Measurements from ENCODE around the gene CRTAP.
"Not testable (repeated sequence)": the region's sequence is repeated elsewhere in the genome, so short reads cannot be mapped to it uniquely, and the experiment has no call there.

Gene CRTAP

DNA sequence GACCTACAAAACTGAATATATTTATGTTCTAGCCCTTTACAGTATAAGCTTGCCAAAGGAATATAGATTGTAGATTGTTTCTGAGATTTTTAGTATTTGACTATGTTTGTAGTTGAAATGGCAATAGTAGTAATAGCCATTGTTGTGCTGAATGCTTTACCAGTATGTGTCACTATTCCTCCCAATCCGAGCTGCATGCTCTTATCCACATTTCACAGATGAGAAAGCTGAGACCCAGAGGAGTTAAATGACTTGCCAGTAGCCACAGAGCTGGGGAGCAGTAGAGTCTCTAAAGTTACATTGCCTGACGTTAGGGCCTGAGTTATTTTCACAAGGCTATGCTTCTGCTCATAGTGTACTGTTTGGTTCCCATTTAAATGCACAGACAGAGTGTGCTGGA lies 13.6 kb upstream of the CRTAP start:
- no peak for DNase-seq (ENCODE audit: low read depth)

DNA sequence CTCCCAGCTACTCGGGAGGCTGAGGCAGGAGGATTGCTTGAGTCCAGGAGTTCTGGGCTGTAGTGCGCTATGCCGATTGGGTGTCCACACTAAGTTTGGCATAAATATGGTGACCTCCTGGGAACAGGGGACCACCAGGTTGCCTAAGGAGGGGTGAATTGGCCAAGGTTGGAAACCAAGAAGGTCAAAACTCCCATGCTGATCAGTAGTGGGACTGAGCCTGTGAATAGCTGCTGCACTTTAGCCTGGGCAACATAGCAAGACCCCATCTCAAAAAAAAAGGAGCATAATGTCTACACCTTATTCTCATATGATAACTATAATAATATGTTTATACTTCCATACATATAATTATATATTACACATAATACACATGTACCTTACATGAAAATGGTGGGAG lies 10.8 kb upstream of the CRTAP start:
- no peak for DNase-seq (ENCODE audit: low read depth)

DNA sequence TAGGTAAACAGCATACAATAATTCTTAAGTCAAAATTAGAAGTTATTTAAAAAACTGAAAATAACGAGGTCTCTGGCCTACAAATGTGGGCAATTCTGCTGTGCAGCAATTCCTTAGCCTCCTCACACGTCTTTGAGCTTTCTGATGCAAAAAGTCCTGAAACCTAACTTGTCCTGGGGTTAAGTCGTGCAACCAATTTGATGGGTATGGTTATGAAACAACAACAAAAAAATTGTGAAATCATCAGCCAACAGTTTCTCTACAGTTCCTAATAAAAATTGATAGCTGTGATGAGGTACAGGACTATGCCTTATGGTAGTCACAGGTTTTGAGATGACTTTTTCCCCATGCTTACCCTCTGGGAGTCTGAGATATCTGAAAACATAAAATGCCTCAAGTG lies 10.3 kb upstream of the CRTAP start:
- no peak for DNase-seq (ENCODE audit: low read depth)

DNA sequence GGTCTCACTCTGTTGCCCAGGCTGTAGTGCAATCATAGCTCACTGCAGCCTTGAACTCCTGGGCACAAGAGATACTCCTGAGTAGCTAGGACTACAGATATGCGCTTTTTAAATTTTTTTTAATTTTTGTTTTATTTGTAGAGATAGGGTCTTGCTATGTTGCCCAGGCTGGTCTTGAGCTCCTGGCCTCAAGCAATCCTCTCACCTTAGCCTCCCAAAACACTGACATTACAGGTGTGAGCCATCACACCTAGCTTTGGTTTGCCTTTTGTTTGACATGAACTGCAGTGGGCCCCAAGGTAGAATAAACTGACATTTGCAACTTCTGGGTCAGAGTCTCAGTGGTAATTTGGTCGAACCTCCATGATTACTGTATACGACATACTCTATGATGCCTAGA lies 9.0 kb upstream of the CRTAP start:
- DNase-seq (ENCODE audit: low read depth) = no peak

DNA sequence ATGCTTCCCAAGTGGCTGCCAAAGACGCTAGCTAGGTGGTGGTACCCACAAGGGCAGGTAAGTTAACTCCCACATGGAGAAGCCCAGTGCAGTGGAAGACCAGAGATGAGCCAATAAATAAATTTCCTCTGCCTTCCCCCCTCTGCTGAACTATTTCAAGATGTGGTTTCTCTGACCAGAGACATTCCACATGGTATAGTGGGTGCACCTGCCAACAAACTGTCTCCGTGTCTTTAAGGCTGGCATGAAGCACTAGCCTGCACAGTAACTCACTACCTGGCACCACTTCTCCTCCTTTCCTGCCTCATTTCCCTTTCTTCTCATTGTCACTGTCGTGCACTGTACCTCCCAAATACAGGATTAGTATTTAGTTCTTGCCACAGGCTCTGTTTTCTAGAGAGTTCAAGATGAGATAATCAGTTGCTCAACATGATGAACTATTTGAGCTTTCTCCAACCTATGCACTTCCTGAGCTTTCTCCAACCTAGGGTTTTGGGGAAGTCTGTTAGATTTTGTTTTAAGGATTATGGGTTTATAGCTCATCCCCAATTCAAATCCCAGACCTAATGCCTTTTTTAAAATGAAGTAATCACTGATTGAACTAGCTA lies 8.4 kb upstream of the CRTAP start:
- DNase-seq (ENCODE audit: low read depth) = no peak

DNA sequence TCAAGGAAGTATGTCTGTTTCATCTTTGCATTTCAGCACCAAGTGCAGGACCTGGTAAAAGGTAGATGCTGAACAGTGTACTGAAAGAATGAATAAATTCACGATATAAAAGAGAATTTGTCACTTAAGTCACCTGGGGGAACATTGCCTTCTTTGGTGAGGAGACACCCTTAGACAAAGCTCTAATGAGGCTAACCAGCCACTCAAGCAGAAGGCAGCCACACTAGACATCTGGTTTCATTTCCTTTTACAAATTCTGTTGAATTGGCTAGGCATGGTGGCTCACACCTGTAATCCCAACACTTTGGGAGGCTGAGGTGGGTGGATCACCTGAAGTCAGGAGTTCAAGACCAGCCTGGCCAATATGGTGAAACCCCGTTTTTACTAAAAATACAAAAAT lies 7.0 kb upstream of the CRTAP start:
- DNase-seq (ENCODE audit: low read depth) = not testable (repeated sequence)

DNA sequence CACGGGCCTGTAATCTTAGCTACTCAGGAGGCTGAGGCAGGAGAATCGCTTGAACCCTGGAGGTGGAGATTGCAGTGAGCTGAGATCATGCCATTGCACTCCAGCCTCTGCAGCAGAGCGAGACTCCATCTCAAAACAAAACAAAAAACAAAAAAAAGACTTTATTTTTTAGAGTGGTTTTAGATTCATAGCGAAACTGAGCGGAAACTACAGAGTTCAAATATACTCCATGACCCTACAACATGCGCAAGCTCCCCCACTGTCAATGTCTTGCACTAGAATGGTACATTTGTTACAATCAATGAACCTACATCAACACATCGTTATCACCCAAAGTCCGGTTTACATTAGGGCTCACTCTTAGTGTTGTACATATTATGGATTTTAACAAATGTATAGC lies 2.2 kb upstream of the CRTAP start:
- no peak for DNase-seq (ENCODE audit: low read depth)

DNA sequence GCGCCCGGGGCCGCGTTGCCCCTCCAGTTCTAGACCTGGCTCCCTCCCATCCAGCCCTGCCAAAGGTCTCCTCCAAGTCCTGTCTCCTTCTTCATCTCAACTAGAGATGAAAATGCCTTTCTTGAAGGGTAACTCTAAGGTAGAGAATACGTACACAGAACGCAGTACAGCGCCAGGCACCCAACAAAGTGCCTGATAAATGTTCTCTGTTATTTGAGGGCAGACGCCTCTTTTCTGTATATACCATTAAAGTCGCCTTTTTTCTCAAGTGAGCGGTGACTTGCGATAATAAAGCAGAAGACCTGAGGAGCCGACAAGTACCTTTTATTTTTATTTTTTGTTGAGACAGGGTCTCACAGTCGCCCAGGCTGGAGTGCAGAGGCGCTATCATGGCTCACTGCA lies 809 bp downstream of the CRTAP start:
- DNase-seq (ENCODE audit: low read depth) = no peak

DNA sequence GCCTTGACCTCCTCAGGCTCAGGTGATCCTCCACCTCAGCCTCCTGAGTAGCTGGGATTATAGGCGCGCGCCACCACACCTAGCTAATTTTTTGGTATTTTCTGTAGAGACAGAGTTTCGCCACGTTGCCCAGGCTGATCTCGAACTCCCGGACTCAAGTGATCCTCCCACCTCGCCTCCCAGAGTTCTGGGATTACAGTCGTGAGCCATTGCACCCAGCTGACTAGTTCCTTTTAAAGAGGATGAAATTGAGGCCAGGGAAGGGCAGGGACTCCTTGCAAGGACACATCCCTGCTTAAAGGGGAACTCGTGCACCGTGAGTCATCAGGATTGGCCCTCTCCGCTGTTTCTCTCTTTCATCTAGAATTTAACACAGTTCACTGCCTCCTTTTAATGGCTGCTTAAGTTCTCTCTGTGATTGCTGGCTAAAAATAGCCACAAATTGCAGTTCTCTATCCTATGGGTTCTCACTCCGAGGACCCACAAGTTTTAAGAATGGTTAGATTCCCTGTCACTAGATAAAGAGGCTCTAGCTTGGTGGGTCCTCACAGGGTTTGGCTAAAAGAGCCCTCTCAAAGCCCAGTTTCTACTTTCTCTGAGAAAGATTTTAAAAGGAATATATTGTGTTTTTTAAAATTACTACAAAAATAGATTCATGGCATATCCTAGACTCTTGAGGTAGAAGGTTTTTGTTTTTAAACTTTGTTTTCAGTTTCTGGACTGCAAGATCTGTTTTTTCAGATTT lies 1.4 kb downstream of the CRTAP start:
- no peak for DNase-seq (ENCODE audit: low read depth)

DNA sequence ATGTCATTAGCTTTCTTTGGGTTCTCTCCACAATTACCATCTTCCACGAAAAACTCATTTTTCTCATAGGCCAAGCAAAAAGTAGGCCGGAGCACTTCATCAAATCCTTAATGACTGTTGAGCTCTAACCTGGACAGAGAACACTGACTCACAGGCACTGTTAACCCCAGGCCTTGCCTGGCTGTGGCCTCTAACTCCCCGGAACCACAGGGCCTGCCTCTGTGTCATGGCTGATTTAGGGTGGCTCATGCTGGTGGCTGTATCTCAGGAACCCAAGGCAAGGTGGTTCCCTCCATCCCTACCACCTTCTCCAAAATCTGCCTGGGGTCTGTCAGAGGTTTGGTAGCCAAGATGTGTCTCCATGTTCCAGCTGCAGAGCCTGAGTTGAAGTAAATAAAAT lies 3.6 kb downstream of the CRTAP start:
- DNase-seq (ENCODE audit: low read depth) = no peak

DNA sequence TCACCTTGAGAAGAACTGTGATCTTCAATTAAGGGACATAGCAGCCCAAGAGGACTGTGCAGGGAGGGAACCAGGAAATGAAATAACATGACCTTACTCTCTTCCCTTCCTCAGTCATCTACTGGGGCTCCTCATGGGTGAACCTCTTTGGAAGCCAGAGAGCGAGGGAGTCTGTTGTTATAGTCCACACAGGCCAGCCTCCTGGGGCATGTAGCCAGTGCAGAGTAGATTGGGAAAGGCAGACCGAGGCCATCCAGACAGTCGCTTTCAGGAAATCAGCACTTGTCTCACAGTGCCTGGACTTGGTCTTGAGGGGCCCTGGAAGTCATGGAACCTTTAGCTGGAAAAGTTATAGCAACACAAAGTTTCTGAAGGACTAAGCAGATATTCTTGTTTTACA lies 6.1 kb downstream of the CRTAP start:
- DNase-seq (ENCODE audit: low read depth) = no peak

DNA sequence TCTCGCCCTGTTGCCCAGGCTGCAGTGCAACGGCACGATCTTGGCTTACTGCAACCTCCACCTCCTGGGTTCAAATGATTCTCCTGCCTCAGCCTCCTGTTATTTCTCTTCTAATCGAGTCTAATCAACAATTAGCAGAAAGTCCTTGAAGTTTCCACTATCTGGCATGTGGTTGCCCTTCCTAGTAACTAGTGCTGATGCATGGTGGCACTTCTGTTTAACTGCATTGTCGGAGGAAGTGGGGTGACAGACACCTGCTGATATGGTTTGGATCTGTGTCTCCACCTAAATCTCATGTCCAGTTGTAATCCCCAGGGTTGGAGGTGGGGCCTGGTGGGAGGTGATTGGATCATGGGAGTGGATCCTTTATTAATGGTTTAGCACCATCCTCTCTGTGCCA lies 9.2 kb downstream of the CRTAP start:
- no peak for DNase-seq (ENCODE audit: low read depth)

DNA sequence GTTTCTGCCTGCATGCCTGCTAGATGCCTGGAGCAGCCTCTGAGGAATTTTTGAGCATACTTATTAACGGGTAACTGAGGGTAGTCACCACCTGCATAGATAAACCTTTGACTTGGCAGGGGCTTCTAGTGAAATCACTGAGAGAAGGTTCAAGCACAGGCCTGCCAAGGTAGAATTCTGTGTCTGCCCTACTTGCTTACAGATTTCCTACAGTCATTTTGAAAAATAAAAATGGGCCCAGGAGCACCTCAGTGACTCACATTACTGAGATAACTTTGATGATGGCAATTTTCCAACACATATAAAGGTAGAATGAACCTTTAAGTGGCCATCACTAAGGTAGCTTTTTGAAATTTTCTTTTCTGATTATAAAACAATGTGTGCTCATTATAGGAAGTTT lies 10.8 kb downstream of the CRTAP start:
- no peak for DNase-seq (ENCODE audit: low read depth)

DNA sequence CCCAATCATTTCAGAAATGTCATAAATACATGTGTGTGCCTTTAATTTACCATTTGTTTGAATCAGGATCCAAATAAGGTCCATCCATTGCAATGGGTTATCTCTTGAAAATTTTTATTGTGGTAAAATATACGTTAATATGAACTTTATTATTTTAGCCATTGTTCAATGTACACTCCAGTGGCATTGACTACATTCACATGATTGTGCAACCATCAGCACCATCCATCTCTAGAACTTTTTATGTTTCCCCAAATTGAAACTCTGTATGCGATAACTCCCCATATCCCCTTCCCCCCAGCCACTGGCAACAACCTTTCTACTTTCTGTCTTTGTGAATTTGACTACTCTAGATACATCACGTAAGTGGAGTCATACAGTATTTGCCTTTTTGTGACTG lies 12.0 kb downstream of the CRTAP start:
- DNase-seq (ENCODE audit: low read depth) = no peak

DNA sequence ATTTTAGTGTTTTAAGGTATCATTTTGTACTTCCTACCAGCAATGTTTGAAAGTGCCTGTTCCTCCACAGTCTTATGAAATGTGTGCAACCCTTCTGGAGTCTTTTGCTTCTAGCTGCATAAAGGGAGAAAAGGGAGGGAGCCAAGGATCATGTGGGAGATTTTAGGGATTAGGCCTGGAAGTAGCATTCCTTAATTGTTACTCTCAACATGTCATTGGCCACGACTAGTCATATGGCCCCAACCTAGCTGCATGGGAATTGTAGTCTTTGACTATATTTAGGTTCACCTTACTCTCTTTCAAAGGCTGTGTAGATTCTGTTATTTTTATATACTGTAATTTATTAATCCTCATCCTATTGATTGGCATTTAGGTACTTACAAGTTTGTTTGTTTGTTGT lies 14.9 kb downstream of the CRTAP start:
- no peak for DNase-seq (ENCODE audit: low read depth)

DNA sequence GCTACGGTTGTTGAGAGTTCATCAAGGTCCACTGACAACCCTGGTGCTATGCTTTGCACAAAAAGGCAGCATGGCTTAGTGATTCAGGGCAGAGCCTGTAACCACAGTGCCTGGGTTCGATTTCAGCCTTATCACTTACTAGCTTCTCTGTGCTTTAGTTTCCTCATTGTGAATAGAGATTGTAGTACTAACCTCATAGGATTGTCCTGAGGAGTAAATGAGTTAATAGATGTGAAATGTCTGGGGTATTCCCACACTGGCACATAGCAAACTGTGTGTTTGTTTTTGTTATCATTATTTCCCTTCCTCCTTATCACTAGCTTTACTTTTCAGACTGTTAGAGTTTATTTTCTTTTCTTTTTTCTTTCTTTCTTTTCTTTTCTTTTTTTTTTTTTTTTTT lies 16.3 kb downstream of the CRTAP start:
- no peak for DNase-seq (ENCODE audit: low read depth)

DNA sequence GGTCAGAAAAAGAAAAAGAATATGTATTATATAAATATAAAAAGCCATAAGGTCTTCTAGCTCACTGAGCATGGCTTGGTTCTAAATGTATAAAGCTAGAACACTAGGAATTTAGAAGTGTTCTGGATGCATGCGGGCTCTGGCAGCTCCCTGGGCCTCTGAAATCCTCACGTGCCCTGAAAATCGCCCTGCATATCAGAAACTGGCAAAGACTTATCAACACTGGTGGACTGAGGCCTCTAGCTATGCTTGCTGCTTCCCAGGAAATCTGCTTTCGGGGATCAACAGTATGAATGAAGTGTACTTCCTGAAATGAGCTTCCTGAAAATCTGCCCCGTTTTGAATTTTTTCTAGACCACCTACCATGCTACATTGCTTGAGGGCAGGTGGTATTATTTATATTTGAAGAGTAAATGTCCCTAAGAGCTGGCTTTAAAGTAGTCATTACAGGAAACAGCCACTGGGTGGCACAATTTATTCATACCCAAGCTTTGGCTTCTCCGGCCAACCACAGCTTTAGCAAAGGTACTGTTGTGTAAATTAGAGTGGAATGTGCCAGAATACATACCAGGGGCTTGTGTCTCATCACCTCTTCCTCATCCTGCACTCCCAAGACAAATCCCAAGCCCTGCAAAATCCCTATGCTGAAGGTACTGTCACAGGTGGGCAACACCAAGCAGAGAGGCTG lies 17.7 kb downstream of the CRTAP start:
- no peak for DNase-seq (ENCODE audit: low read depth)

DNA sequence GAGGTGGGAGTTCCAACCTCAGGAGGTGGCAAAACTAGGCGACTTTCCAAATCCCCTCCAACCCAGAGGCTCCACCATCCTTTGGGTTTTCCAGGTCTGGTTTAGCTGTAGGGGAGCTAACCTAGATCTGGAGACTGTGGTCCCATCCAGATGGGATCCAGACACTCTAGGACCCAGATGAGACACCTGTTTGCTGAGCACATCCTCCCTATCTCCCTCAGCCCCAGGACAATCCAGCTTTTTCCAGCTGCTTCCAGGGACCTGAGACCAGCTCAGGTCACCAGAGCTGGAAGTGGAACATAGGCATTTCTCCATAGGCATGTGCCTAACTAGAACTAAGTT lies 18.2 kb downstream of the CRTAP start:
- no peak for DNase-seq (ENCODE audit: low read depth)

DNA sequence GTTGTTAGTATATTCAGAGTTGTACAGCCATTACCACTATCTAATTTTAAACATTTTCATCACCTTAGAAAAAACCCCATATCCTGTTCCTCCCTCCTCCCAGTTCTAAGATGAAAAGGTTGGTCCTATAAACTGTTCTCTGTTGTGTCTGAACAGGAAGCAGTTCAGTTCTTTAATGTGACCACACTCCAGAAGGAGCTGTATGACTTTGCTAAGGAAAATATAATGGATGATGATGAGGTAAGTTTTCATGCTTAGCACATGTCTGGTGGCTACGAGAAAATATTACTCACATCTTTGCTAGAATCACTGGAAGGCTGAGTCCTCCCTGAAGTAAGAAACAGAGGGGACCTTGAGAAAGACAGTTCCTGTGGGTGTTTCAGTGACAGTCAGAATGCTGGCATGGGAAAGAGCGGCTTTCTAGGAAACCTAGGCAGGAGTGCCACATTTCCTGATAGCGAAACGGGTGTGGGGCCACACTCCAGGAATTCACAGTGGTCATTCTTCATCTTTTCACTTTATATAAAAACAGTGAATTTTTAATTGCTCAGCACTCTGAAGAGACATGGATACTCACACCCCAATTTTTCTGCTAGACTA lies 20.3 kb downstream of the CRTAP start:
- no peak for DNase-seq (ENCODE audit: low read depth)

DNA sequence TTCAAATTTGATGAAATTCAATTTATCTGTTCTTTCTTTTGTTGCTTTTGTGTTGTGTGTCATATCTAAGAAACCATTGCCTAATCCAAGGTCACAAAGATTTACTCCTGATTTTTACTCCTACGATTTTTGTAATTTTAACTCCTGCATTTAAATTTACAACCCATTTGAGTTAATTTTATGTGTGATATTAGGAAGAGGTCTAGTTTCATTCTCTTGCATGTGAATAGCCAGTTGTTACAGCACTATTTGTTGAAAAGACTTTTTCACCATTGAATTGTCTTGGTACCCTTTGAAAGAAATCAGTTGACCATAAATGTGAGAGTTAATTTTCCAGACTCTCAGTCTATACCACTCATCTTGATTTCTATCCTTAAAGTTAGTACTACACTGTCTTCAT lies 23.9 kb downstream of the CRTAP start:
- no peak for DNase-seq (ENCODE audit: low read depth)

DNA sequence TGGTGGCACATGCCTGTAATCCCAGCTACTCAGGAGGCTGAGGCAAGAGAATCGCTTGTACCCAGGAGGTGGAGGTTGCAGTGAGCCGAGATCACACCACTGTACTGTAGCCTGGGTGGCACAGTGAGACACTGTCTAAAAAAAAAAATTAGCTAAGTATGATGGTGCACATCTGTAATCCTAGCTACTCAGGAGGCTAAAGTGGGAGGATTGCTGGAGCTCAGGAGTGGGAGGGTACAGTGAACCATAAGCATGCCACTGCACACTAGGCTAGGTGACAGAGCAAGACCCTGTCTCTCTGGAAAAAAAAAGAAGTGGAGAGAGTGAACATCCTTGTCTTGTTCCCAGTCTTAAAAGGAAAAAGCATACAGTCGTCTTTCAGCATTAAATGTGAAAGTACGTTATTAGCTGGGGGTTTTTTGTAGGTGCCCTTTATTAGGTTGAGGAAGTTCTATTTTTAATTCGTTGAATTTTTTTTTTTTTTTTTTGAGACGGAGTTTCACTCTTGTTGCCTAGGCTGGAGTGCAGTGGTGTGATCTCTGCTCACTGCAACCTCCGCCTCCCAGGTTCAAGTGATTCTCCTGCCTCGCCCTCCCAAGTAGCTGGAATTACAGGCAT lies 25.3 kb downstream of the CRTAP start:
- DNase-seq (ENCODE audit: low read depth) = not testable (repeated sequence)

DNA sequence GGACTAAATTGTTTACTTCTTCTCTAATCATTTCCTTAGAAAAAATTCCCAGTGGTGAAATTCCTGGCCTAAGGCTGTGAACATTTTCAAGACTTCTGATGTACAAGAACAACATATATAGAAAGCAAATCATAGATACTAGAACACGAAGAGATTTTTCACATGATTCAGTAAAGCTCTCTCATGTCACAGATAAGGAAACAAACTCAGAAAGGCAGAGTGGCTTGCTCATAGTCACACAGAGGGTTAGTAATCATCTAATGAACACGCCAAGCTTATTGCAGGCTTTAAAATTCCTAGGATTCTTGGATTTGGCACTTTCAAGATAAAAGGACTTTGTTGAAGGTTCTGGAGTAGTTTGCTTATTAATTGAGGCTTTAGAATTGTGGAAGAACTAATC lies 26.2 kb downstream of the CRTAP start:
- DNase-seq (ENCODE audit: low read depth) = no peak

DNA sequence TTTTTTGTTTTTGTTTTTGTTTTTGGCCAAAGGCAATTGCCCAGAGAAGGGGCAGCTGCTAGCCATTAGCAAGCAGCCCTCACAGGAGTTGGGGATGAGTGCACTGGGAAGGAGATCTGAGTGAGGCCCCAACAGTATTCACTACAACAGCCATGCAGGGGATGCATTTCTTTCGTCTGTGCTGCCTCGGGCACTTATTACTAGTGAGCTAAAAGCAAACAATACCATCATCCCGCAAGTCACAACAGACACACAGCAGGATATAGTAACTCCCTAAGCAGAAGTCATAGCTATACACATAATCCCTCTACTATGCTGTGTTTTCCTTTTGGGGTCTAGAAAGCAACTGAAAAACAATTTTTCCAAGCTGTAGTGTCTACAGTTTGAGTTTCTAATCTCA lies 27.2 kb downstream of the CRTAP start:
- DNase-seq (ENCODE audit: low read depth) = no peak

Data from stimulated activated CD8-positive, alpha-beta memory T cell treated with anti-CD3 and anti-CD28 coated beads, Interleukin-15, amount 100 ng/mL, for 24 hours (primary cell).